ENCODE measurements around the gene NLRP12. TPM values are rescaled to one million over a fixed set of nuclear protein-coding genes. Genes with fewer than 3 reads are reported as not detected.

NLRP12 gene
- total RNA-seq, 4 donors from 2014 or later = 0.18 TPM; not detected in 3

- peak; percentile 94 to 96 for DNase-seq (ENCODE audit: low spot score in 2 of 2)
These were observed 45.0 kb upstream of the NLRP12 start for GRCh38 chr19:53868892-53869804.

GRCh38 chr19:53868091-53868891 lies 44.2 kb upstream of the NLRP12 start:
- Histone ChIP-seq H3K9me3 (no peaks in the 10 kb centered on the region), H3K4me1 (peaks cover 65% of the 10 kb centered on the region), H3K27ac (peak overlapping the region; percentile 80), H3K27me3 (no peaks in the 10 kb centered on the region), H3K4me3 (peak overlapping the region; percentile 80), H3K36me3 (peaks cover 7% of the 10 kb centered on the region)
- DNase-seq (ENCODE audit: low spot score in 2 of 2) = peak; percentile 90 to 91
- no peak for TF ChIP-seq POLR2A (IDR thresholded peaks at IDR 0.05)
- no peak for TF ChIP-seq POLR2AphosphoS5 (IDR thresholded peaks at IDR 0.05)
- TF ChIP-seq EP300 (IDR thresholded peaks at IDR 0.05) = no peak
- no peak for TF ChIP-seq CTCF (IDR thresholded peaks at IDR 0.05)
- under 1% methylated on average over 27 of the region's 37 CpGs for WGBS

More at GRCh38 chr19:53868892-53869804, 45.0 kb upstream of the NLRP12 start:
- peak overlapping the region; percentile 80 for H3K4me3 ChIP-seq
- WGBS = 0% methylated on average over 3 of the region's 75 CpGs
- peaks cover 65% of the 10 kb centered on the region for H3K4me1 ChIP-seq
- H3K9me3 ChIP-seq = no peaks in the 10 kb centered on the region
- TF ChIP-seq POLR2AphosphoS5 (IDR thresholded peaks at IDR 0.05) (peak in 2 of 3 donors; percentile 21 to 55), POLR2A (IDR thresholded peaks at IDR 0.05) (peak in 1 of 2 donors; percentile 65), CTCF (IDR thresholded peaks at IDR 0.05) (peak; percentile 5 to 18), EP300 (IDR thresholded peaks at IDR 0.05) (no peak)
- H3K27me3 ChIP-seq = no peaks in the 10 kb centered on the region
- H3K27ac ChIP-seq = peak overlapping the region; percentile 80
- peaks cover 16% of the 10 kb centered on the region for H3K36me3 ChIP-seq

GRCh38 chr19:53867225-53868090 lies 43.3 kb upstream of the NLRP12 start, which contains the start of gene MYADM:
MYADM (plus strand) TSS chr19:53867883; CDS start chr19:53873530, 5,647 bp downstream.
- 3% methylated on average over 26 of the region's 37 CpGs for WGBS
- Histone ChIP-seq H3K9me3 (no peaks in the 10 kb centered on the region), H3K36me3 (no peaks in the 10 kb centered on the region), H3K27ac (peak within 1 kb of the TSS; percentile 80), H3K4me1 (peaks cover 61% of the 10 kb centered on the region), H3K27me3 (no peaks in the 10 kb centered on the region), H3K4me3 (peak within 1 kb of the TSS; percentile 80)
- TF ChIP-seq POLR2AphosphoS5 (IDR thresholded peaks at IDR 0.05) (peak in 2 of 3 donors; percentile 20 to 69), CTCF (IDR thresholded peaks at IDR 0.05) (no peak), EP300 (IDR thresholded peaks at IDR 0.05) (no peak), POLR2A (IDR thresholded peaks at IDR 0.05) (peak in 1 of 2 donors; percentile 88)
- peak; percentile 99 to 100 for DNase-seq (ENCODE audit: low spot score in 2 of 2)

- H3K4me3 ChIP-seq = peak overlapping the region; percentile 80
- H3K4me1 ChIP-seq = peaks cover 55% of the 10 kb centered on the region
- H3K9me3 ChIP-seq = no peaks in the 10 kb centered on the region
- H3K36me3 ChIP-seq = no peaks in the 10 kb centered on the region
- DNase-seq (ENCODE audit: low spot score in 2 of 2) = peak in 1 of 2 donors; percentile 83
- TF ChIP-seq EP300 (IDR thresholded peaks at IDR 0.05) = no peak
- no peak for TF ChIP-seq POLR2AphosphoS5 (IDR thresholded peaks at IDR 0.05)
- no peak for TF ChIP-seq POLR2A (IDR thresholded peaks at IDR 0.05)
- TF ChIP-seq CTCF (IDR thresholded peaks at IDR 0.05) = no peak
- H3K27ac ChIP-seq = peak overlapping the region; percentile 80
- WGBS = 13% methylated on average over 6 of the region's 14 CpGs
- no peaks in the 10 kb centered on the region for H3K27me3 ChIP-seq
These were observed 42.7 kb upstream of the NLRP12 start for GRCh38 chr19:53866865-53867224.
